Suprapubic skin (tissue), 4 donors: ENCODE measurements around the gene RABAC1.

Source experiments
- EP300 ChIP-seq: sonication (generic); formaldehyde crosslinking; IDR thresholded peaks from one replicate; pipeline ENCODE4 v1.6.1; 2017; ENCODE audit warnings: antibody characterized with exemption
- POLR2A ChIP-seq, 2 donors: fragments of 450-650 bp; IDR thresholded peaks; one replicate each; pipeline ENCODE4 v1.6.1; 2017; ENCODE audit warnings: antibody characterized with exemption in 2 of 2, mild to moderate bottlenecking in 2 of 2, moderate library complexity in 2 of 2
- POLR2AphosphoS5 ChIP-seq, 3 donors: sonication (generic); formaldehyde crosslinking; IDR thresholded peaks; one replicate each; pipeline ENCODE4 v1.6.1; 2017; ENCODE audit warnings: antibody characterized with exemption in 3 of 3
- TF ChIP-seq, protein P1 (sequence below), 2 donors: fragments of 200-600 bp in 1 of 2; fragments of 450-650 bp in 1 of 2; sonication (generic) in 1 of 2; IDR thresholded peaks; one replicate each; pipeline ENCODE4 v1.5.1; 2016 to 2019; ENCODE audit warnings: antibody characterized with exemption in 2 of 2, mild to moderate bottlenecking in 1 of 2, moderate library complexity in 1 of 2

DNA sequence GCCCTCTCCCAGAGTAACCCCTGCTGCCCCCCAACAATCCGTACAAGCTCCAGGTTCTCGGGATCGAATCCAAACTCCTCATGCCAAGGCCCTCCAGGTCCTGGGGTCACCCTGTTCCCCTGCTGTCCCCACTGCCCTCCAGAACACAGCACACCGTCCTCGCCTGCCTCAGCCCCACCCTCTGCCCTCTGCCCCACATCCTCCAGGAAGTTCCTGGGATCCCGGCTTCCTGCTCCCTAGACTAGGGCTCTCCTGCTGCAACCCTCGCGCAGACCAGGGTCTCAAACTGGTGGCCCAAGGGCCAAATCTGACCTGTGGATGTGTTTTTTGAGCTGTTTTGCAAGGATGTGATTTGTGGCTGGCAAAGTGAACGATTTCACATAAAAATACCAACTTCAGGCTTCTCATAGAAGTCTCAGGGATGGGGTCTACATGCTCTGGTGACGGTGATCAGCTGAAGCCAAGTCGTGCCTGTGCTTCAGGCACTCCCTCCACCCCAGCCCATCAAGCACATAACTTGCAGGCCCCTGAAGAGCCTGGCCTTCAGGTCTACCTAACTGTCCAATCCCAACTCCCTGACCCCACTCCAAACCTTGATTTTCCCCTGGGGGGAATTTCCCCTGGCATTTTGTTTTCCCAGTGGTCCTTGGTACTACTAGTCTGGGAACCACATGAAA is 1.8 kb downstream of the RABAC1 start:
- TF ChIP-seq EP300 = no peak
- no peak for TF ChIP-seq POLR2AphosphoS5 (IDR thresholded peaks at IDR 0.05)
- no peak for TF ChIP-seq POLR2A (IDR thresholded peaks at IDR 0.05)
- TF ChIP-seq, protein P1, sequence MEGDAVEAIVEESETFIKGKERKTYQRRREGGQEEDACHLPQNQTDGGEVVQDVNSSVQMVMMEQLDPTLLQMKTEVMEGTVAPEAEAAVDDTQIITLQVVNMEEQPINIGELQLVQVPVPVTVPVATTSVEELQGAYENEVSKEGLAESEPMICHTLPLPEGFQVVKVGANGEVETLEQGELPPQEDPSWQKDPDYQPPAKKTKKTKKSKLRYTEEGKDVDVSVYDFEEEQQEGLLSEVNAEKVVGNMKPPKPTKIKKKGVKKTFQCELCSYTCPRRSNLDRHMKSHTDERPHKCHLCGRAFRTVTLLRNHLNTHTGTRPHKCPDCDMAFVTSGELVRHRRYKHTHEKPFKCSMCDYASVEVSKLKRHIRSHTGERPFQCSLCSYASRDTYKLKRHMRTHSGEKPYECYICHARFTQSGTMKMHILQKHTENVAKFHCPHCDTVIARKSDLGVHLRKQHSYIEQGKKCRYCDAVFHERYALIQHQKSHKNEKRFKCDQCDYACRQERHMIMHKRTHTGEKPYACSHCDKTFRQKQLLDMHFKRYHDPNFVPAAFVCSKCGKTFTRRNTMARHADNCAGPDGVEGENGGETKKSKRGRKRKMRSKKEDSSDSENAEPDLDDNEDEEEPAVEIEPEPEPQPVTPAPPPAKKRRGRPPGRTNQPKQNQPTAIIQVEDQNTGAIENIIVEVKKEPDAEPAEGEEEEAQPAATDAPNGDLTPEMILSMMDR (IDR thresholded peaks at IDR 0.05) = no peak
